ENCODE measurements around the gene EIF3I.

- no peak for TF ChIP-seq POLR2A (IDR thresholded peaks at IDR 0.05)
- TF ChIP-seq CTCF (IDR thresholded peaks at IDR 0.05), result peak; percentile 89 to 97 (median 94)
- peak; percentile 12 to 51 for TF ChIP-seq POLR2AphosphoS5 (IDR thresholded peaks at IDR 0.05)
Measured at GRCh38 chr1:32247983-32248889, 26.0 kb downstream of the EIF3I start.

Data from upper lobe of left lung (tissue), 4 donors.